ENCODE results near the gene HMX1.

The HMX1 gene

DNA sequence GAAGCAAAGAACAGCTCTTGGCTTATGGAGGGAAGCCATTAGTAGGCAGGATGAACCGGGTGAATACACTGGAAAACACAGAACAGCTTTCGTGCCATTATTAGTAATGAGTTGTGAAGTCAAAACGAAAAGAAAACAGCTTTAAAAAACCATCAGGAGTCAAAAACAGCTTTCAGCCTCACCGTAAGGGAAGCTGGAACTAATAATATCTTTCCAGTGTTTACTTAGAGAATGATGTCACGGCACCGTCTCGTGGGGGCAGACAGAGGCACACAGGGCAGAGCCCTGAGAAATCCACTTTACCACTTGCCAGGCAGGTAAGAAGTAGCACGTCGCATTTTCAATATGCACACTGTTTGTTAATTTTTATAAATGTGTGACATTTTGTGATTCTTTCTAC is 37.9 kb upstream of the HMX1 start:
- DNase-seq = no peak

DNA sequence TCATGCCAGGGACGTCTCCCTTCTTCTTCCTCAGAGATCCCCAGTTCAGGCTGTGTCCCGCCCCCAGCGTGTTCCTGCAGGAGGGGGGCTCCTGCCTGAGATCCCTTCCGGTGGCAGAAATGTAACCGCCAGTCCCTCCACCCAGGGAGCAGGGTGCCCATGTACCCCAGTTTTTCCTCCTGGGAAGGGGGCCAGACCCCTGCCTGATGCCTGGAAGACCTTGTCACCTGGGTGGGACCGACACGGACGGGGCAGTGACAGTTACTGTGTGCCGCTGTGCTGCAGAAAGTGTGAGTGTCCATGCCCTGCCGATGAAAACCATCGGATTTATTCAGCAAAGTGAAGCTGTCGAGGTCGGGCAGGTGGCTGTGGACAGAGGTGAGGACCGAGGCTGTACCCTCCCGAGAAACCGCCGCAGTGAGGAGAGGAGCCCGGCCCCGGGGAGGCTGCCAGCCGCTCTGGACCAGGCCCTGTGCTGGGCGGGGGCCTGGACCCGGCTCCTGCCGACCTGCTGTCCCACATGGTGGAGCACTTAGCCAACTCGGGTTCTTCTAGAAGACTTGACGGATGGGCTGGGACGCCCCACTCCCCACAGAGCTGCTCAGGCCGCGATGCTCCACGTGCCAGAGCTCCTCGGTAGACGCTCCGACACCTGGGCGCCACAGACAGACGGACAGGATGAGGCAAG is 36.7 kb upstream of the HMX1 start:
- DNase-seq = no peak

DNA sequence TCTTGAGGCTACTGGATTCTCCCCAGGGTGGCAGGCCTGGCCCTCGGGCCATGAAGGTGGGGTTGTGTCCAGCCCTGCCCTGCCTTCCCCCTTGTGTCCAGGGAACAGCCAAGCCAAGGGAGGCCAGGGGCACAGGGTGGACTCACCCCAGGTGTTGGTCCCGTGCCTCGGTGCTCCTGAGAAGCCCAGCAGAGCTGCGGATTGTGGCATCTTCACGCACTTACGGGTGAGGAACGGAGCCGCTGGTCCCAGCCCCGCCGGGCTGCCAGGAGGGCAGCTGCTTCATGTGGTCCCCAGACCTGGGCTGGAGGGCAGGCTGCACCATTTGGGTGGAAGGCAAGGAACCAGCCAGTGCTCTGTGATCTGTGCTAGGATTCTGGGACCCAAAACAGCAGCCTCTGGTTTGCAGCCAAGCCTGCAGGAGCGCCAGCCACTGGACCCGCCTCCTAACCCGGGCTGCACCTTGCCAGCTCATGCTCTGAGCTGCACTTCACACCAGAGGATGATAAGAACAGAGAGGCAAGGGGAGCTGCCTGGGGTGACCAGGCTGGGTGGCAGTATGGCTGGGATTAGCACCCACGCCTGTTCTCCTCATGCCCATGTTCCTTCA is 36.1 kb upstream of the HMX1 start:
- DNase-seq = no peak

DNA sequence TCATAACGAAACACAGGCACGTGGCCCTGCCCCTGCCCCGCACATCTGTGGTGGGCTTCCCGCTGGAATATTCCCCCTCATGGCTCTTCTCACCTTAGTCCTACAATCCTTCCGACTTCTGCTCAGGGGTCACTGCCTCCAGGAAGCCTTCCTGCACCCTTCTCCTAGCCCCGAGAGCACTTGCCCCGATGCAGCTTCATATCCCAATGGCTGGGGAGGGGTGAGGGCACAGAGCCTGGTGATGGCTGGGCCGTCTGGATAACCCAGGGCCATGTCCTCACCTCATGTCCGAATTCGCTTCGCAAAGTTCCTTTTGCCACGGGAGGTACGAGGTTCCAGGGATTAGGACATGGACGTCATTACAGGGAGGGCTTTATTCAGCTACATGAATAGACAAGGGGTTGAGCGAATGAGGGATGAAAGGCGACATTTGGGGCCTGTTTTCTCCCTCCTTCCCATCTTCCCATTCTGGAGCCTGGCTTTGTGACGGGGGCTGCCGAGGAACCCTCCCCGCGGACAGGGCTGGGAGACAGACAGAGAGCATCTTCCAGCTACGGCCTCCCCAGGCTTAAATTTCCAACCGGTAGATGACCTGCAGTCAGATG is 35.5 kb upstream of the HMX1 start:
- DNase-seq = no peak

DNA sequence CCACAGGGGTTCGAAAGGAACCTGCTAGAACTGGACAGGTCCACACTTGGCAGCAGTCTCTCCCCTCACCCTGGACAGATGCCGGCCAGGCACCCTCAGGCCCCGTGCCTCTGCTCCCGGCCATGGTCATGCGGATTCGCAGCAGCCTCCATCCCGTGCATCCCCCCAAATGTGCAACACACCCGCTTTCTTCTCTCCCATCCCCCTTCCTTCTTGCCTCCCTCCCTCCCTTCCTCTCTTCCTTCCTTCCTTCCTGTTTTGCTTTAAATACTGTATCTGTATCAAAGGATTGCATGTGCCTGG is 35.0 kb upstream of the HMX1 start:
- no peak for DNase-seq

DNA sequence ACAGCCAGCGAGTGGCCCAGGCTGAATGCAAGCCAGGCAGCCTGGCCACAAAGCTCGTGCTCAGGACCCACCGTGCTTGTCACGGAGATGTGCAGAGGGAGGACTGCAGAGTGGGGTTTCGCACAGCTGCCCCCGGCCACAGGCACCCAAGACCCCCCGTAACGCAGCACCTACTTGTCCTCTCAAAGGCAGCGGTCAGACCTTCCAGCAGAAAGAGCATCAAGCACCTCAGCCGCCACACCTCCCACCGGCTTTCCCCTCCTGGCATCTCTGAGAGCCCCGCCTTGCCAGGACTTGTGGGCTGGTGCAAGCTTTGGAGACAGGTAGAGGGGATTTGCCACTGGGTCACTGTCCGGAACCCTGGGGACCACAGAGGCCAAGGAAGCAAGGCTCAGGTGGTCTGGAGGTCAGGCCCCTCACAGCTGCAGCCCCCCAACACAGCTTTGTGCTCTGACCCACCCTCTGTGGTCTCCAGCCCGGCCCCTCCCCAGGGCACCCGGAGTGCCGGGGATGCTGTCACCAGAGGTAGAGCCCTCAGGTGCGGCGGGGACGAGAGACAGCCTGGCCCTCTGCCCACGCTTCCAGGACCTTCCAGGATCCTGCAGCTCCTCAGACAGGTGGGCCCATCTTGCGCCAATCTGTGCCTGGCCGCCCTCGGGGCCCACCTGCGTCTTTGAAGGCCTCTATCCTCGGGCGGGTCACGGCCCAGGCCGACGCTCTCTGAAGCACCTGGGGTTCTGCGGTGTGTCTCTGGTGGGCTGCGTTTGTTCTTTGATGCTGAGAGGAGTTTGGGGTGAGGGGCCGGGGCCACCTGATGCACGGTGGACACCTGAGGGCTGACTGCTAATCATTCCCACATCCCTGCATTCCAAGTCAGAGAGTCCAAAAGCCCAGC is 34.4 kb upstream of the HMX1 start:
- no peak for DNase-seq

DNA sequence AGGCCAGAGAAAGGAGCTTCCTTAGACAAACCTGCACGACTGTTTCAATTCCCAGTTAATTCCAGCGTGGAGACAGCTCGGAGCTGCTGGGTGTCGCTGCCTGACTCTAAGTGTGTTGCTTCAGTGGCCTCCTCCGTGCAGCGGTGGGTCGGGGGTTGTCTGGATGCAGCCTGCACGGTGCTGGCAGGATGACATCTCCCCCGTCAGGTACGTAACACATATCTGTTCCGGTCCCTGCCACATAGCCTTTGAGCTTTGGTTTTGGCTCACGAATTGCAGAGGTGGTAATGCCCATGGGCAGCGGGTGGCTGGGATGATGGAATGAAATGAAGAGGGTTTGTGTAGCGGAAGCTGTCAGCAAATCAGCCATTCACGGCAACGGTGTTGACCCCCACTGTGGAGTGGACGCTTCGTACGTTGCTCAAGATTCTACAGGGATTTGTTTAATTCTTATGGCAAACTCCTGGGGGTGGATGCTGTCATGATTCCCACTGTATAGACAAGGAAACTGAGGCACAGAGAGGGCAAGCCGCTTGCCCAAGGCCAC is 33.7 kb upstream of the HMX1 start:
- DNase-seq = no peak

DNA sequence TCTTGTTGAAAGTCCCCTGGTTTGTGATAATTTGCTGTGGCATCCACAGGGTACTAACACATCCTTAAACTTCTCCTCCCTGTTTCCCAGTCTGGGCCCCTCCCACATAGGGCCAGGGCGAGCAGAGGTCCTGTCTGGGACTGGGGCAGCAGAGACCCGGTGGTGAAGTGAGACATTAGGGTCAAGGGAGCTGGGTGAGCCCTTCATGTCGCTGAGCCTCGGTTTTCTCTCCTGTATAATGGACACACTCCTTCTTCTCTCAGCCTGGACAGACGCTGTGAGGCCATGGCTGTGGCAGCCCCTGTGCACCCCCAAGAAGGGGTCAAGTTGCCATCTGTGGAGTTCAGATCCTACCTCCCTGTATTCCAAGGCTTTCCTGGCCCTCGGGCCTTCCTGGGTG is 33.0 kb upstream of the HMX1 start:
- no peak for DNase-seq

DNA sequence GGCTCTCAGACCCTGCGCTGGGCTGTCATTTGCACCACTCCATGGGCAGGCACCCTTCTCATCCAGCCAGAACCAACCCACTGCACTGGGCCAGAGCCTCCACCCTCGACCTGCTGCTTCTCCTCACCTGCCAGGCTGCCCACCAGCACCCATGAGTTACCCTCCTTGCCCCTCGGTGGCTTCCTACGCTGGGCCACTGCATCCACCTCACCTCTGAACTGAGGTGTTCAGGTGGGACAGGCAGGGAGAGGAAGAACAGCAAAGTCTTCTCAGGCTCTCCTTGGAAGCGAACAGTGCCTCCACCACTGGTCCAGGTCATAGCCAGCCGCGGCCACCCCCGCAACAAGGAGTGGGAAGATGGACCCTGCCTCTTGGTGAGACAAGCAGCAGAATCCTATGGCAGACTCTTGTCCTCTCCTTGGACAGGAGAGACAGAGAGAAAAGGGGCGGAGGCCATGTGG is 32.4 kb upstream of the HMX1 start:
- DNase-seq = no peak

DNA sequence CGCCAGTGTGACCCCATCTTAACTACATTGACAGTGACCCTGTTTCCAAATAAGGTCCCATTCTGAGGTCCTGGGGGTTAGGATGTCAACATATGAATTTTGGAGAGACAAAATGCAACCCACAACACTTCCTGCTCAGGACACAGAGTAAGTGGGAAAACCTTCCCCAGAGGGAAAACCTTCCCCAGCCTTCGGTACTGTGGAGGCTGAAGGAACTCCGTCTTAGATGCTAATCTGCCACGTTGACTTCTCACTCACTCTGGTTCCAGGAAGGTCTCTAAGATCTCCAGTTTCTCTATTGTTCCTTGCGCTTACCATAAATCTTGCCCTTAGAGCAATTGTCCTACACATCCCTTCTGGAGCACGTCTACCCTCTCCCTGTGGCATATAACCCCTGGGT is 29.7 kb upstream of the HMX1 start:
- no peak for DNase-seq

DNA sequence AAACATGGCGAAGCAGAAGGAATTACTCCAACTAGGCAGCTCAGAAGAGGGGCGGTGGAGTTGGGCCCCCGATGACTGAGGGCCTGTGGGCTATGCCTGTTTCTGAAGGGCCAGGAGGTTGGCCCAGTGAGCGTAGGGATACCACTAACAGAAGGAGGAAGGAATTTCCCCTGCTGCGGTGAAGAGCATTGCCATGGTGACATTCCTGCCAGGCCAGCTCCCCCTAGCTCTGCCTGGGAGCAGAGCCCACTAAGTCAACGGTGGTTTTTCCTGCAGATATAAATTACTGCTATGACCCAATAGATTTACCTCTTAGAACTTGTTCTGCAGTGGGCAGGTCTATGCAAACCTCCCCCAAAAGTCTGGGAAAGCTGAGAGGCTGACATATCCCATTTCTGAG is 28.9 kb upstream of the HMX1 start:
- DNase-seq = no peak

DNA sequence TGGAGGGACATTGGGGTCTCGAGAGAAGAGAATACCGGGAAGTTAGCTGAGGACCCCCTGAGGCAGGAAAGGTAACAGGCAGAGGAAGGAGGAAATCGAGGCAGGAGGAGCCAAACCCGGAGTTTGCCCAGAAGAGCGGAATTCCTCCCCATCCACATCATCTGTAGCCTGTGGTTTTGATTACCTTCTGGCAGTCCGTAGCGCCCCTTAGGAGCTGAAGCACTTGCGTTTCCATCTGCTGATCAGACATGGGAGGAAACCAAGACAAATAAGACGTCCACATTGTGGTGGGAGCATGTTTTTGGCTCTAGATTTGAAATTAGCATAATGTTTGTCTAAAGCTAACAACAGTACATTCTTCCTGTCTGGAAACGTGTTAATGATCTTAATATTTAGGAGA is 26.8 kb upstream of the HMX1 start:
- no peak for DNase-seq

DNA sequence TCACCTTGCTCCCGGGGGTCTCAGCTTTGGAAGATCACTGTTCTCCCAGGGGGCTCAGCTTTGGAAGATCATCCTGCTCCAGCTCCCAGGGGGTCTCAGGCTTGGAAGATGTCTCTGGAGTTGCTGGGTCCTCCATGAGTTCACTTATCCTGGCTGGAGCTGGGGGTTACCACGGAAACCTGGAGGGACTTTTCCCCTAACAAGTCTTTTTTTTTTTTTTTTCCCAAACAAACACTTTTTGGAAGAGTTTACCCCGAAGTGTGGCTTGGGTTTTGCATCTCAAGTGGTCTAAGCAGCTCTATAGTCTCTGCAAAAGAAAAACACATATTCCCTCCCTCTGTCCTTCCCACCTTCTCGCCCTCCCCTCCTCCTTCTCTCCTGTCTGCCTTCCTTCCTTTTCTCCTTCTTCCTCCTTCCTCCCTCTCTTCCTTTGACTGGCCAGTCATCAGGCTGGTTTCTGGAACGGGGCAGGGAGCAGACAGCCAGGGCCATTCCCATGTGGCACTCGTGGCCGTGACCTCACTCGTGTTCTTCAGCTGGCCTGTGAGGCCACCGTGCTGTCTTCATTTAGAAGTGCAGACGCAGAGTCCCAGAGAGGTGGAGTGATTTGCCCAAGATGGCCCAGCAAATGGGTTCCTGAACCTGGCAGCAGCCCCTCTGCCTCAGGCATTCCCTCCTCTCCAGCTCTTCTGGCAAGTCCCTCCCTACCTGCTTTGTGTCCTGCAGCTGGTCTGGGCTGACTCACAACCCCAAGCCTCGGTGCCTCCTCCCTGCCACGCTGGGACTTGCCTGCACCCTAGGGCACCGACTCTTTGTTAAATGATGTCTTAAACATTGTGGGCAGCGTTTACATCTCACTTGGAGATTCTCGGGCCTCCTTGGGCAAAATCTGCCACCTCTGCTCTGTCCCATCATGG is 25.9 kb upstream of the HMX1 start:
- no peak for DNase-seq

DNA sequence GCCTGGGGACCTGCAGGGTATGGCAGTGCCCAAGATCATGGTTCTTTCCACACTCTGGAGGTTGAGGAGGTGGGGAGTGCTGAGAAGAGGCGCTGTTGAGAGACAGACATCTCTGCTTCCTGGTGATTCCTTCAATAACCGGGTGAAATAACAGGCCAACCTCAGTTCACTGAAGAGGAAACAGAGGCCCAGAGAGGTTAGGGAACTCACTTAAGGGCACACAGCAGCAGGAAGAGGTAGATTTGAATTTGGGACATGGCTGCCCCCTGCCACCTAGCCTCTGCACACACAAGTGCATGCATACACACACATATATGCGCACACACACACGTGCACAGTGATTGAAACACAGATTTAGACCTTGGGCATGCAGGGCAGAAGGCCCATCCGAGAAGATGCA is 24.9 kb upstream of the HMX1 start:
- DNase-seq = no peak

DNA sequence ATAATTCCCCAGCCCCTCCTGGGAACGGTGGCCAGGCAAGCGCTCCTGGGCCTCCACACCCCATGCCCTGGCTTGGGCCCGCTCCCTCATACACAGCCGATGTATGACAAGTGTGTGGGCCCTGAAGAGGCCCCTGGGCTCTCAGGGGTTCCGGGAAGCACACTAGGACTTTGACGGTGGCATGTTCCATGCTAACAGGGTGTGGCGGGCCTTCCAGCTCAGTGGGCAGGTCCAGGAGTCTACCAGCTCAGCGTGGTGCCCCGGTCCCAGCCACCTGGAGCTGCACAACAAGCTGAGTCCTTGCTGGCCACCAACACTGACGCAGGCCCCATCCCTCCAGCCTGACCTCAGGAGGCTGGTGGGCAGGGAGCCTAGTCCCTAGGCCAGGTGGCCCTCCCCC is 24.4 kb upstream of the HMX1 start:
- DNase-seq = no peak

DNA sequence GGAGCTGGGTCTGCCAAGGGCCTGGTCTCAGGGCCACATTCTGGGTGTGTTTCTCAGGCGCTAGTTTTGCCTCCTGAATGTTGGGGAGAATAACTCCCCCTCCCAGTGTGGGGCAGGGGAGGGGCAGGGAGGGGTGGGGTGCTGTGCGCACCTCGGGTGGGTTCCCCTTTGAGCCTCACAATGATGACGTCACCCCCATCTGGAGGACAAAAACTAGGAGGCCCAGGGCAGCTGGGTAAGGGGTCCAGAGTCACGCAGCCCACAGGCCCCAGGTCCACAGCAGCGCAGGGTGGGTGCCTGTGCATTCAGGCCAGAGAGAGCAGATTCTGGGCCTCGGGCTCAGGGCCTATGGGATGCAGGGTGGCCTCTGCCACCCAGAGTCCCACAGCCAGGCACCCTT is 23.7 kb upstream of the HMX1 start:
- DNase-seq = no peak

DNA sequence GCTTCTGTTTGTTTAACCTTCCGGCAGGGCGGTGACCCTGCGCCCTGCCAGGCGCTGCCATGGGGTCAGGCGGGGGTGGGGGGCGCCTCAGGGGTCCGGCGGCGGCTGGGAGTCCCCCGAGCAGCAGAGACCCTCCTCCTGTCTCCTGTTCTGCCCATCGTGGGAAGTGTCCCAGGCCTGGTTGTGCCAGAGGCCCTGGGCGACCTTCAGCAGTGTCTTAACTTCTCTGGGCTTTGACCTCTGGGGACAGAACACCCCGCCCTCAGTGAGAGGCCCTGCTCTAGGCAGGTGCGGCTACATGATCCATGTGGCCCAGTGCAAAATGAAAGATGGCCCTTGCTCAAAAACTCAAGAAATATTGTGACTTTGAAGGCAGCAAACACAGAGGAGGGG is 22.8 kb upstream of the HMX1 start:
- DNase-seq = no peak

DNA sequence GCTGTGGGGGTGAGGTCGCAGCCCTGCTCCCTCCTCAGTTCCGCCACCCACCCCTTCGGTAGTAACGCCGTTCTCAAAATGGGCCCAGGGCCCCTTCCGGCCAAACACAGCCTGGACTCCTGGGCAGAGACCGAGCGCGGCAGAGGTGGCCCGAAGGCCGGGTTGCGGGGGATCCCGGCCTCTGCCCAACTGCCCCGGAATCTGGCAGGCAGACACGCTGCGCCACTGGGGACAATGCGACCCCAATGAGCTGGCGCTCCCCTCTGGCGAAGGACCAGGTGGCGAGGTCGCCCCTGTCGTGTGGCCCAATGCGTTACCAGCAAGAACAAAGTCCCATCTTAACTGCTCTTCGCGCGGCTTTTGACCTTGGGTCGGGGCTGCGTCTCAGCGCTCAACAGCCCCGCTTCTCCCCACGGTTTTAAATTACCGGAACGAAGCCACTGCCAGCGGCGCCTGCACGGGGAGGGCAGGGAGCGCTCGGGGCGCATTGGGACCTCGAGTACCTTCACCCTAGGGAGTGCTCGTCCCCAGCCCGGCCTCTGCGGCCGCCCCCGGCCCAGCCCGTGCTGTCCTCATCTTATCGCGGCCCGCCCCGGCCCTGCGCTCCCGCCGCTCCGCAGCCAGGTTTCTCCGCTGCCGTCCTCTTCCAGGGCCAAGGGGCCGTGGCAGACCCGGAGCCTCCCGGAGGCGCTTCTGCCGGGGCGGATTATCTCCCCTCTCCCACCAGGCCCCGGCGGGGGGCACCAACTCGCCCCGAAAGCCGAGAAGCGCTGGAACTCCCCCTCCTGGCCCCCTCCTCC is 22.2 kb upstream of the HMX1 start:
- no peak for DNase-seq

DNA sequence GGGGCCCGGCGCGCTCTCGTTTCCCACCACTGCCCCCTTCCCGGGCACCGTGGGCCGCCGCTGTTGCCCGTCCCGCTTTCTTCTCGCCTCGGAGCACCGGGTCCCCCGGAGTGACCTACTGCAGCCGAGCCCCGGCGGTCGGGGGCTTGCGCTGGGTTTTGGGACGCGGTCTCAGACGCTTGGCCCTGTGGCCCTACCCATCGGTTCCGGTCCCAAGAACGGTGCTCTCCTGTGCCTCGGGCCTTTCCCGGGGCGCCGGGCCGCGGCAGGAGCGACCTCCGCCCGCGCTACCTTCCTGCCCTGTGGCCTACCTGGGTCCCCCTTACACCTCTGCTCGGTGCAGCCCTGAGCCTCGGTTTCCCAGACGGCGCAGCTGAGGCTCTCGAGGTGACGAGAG is 21.6 kb upstream of the HMX1 start:
- DNase-seq = no peak

DNA sequence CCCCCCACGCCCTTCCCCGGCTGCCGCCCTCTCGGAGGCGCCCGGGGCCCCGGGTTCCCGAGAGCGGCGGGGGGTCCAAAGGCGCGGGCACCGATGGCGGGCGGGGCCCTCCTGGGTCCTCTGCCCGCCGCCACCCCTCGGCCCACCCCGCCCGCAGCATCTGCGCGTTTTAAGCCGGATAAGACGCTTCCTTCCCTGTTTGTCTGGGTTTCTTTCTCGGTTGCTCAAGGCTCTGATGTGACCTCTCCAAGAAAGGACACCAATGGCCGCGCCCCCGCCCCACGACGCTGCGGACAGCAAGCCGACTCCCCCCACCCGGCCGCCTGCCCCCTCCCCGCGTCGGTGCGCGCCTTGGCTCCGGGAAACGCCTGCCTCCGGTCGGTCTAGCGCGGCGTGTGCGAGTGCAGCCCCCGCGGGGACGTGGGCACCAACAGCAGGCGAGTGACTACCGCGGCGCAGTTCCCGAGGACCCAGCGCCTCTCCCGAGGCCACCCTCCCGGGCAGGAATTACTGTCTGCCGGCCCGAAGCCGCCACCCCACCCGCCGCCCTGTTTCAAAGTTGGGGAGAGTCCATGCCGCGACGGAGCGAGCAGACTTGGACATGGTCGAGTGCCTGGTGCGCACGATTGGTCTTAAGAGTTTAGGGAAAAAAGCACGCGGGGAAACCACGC is 21.1 kb upstream of the HMX1 start:
- DNase-seq = no peak

All from cerebellar nuclear complex (tissue), 1 donor.